Vagina (tissue), 2 donors: Measurements from ENCODE around the gene NOP56. TPM values are rescaled to one million over a fixed set of nuclear protein-coding genes. Genes with fewer than 3 reads are reported as not detected.

Experiments used
- DNase-seq, 2 donors: peaks; one replicate each; pipeline ENCODE4 v3.0.0-alpha.2; 2017; ENCODE audit errors: extremely low spot score in 2 of 2
- H3K27ac ChIP-seq: fragments of 200-600 bp; sonication (generic); one replicate; pipeline ENCODE4 v1.5.1; 2019
- H3K27me3 ChIP-seq: fragments of 200-600 bp; sonication (generic); one replicate; pipeline ENCODE4 v1.5.1; 2019
- H3K36me3 ChIP-seq, 2 donors: fragments of 200-600 bp; sonication (generic); one replicate each; pipeline ENCODE4 v1.5.1; 2017 to 2019
- H3K4me1 ChIP-seq: fragments of 200-600 bp; sonication (generic); one replicate; pipeline ENCODE4 v1.5.1; 2019
- H3K4me3 ChIP-seq, 2 donors: fragments of 200-600 bp; sonication (generic); 1 replicate in 1 of 2; 2 replicates in 1 of 2; pipeline ENCODE4 v1.5.1; 2016 to 2019
- H3K9me3 ChIP-seq: fragments of 200-600 bp; sonication (generic); one replicate; pipeline ENCODE4 v1.5.1; 2019
- CTCF ChIP-seq, 3 experiments: fragments of 450-650 bp in 2 of 3; fragments of 200-600 bp in 1 of 3; sonication (generic) in 1 of 3; IDR thresholded peaks; one replicate each; pipeline ENCODE4 v1.5.1; 2017 to 2019; ENCODE audit warnings: antibody characterized with exemption in 3 of 3, mild to moderate bottlenecking in 2 of 3, moderate library complexity in 2 of 3
- POLR2A ChIP-seq, 2 donors: fragments of 450-650 bp; IDR thresholded peaks; one replicate each; pipeline ENCODE4 v1.6.1; 2017; ENCODE audit warnings: antibody characterized with exemption in 2 of 2, mild to moderate bottlenecking in 2 of 2, moderate library complexity in 2 of 2
- POLR2AphosphoS5 ChIP-seq, 2 donors: sonication (generic); formaldehyde crosslinking; IDR thresholded peaks; one replicate each; pipeline ENCODE4 v1.9.0; 2017; ENCODE audit warnings: antibody characterized with exemption in 2 of 2, mild to moderate bottlenecking in 2 of 2, low read depth in 1 of 2; ENCODE audit not compliant: insufficient read depth in 1 of 2
- intact Hi-C: fragments of 100-400 bp; cut with DNase I; formaldehyde crosslinking; loops from one replicate; pipeline ENCODE4 v1.15.1; 2023
- total RNA-seq: library from RNA; depleted of rRNA; stranded (reverse); fragments of >200 nt; gene quantifications from one replicate; pipeline ENCODE4 v1.2.3, GENCODE V29; 2016

The NOP56 gene
- total RNA-seq, 1 donor from 2014 or later: 87.7 TPM

DNA sequence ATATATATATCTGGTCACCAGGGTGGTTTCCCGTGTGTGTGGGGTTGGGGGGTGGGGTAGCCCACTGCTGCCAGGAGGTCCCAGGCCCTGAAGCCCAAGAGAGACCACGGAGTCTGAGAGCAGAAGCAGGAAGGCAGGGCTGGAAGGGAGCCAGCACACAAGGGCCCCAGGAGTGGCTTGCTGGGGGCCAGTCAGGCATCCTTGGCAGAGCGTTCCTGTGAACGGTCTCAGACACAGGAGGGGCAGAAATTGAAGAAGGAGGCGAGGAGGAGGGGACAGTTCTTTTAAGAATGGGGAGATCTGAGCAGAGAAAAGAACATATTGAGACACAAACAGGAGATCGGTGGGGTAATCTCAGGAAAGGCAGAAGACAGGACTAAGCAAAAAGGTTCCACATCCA is 38.3 kb downstream of the NOP56 start:
- Histone ChIP-seq H3K4me3 (no peak overlapping the region), H3K4me1 (peaks cover 22% of the 10 kb centered on the region), H3K36me3 (no peaks in the 10 kb centered on the region), H3K27me3 (no peaks in the 10 kb centered on the region), H3K27ac (no peak overlapping the region), H3K9me3 (no peaks in the 10 kb centered on the region)
- intact Hi-C loops: no loop called here
- TF ChIP-seq POLR2A (IDR thresholded peaks at IDR 0.05) (no peak), POLR2AphosphoS5 (IDR thresholded peaks at IDR 0.05; ENCODE audit: insufficient read depth in 1 of 2, low read depth in 1 of 2) (no peak), CTCF (IDR thresholded peaks at IDR 0.05) (no peak)
- no peak for DNase-seq

GRCh38 chr20:2691127-2691526 is 38.7 kb downstream of the NOP56 start:
- H3K4me1 ChIP-seq: peaks cover 22% of the 10 kb centered on the region
- TF ChIP-seq CTCF (IDR thresholded peaks at IDR 0.05) (no peak), POLR2A (IDR thresholded peaks at IDR 0.05) (no peak), POLR2AphosphoS5 (IDR thresholded peaks at IDR 0.05; ENCODE audit: insufficient read depth in 1 of 2, low read depth in 1 of 2) (no peak)
- no peaks in the 10 kb centered on the region for H3K27me3 ChIP-seq
- H3K27ac ChIP-seq: no peak overlapping the region
- H3K9me3 ChIP-seq: no peaks in the 10 kb centered on the region
- DNase-seq: no peak
- no peak overlapping the region for H3K4me3 ChIP-seq
- H3K36me3 ChIP-seq: no peaks in the 10 kb centered on the region
- intact Hi-C loops: no loop called here

DNA sequence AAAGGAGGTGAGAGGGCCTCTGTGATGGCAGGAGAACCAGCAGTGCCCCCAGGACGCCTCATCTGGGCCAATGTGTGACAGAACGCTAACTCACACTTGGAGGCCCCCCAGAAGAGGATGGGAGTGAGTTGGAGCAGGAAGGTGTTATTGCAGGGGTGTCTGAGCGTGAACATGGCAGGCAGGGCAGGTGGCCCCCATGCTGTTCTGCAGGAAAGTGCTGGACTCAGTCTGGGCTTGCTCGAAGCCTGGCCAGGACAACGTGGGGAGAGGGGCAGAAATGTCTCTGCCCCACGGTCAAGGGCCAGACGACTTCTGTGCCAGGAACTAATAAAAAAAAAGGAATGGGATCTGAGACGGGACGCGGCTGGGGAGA is 39.2 kb downstream of the NOP56 start:
- H3K4me1 ChIP-seq: peaks cover 22% of the 10 kb centered on the region
- peak overlapping the region; percentile 82 for H3K27ac ChIP-seq
- intact Hi-C loops: no loop called here
- peak overlapping the region; percentile 46 to 78 for H3K4me3 ChIP-seq
- no peaks in the 10 kb centered on the region for H3K36me3 ChIP-seq
- DNase-seq: no peak
- no peaks in the 10 kb centered on the region for H3K27me3 ChIP-seq
- TF ChIP-seq CTCF (IDR thresholded peaks at IDR 0.05) (no peak), POLR2A (IDR thresholded peaks at IDR 0.05) (no peak), POLR2AphosphoS5 (IDR thresholded peaks at IDR 0.05; ENCODE audit: insufficient read depth in 1 of 2, low read depth in 1 of 2) (no peak)
- no peaks in the 10 kb centered on the region for H3K9me3 ChIP-seq

- H3K27ac ChIP-seq: peak within 1 kb of the TSS; percentile 82
- TF ChIP-seq POLR2A (IDR thresholded peaks at IDR 0.05): peak in 1 of 2 donors; percentile 74
- TF ChIP-seq POLR2AphosphoS5 (IDR thresholded peaks at IDR 0.05; ENCODE audit: insufficient read depth in 1 of 2, low read depth in 1 of 2): peak in 1 of 2 donors; percentile 57
- no peak for TF ChIP-seq CTCF (IDR thresholded peaks at IDR 0.05)
- H3K4me3 ChIP-seq: peak within 1 kb of the TSS; percentile 54 to 78
- peaks cover 22% of the 10 kb centered on the region for H3K4me1 ChIP-seq
- no peak for DNase-seq
- no peaks in the 10 kb centered on the region for H3K27me3 ChIP-seq
- no peaks in the 10 kb centered on the region for H3K9me3 ChIP-seq
- intact Hi-C loops: no loop called here
- H3K36me3 ChIP-seq: no peaks in the 10 kb centered on the region
Observed at GRCh38 chr20:2692036-2692885, 39.8 kb downstream of the NOP56 start, which contains the start of gene EBF4. Gene EBF4, plus strand, starts transcription at chr20:2692780. Its CDS starts 866 bp downstream, at chr20:2693646.

DNA sequence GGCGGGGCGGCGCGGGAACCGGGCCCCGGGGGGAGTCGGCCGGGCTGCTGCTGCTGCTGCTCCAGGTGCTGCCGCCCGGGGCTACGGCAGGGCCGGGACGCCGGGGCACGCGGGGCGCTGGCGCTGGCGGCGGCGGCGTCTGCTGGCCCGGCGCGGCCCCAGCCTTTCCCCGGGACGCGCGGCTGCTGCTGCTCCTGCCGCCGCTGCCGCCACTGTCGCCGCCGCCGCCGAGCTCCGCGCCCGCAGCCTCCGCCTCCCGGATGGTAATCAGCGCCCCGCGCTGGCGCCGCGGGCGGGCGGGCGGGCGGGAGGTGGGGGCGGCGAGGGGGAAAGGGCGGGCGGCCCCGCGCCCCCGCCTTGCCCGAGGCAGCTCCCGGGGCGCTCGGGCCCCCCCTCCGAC is 40.5 kb downstream of the NOP56 start:
- TF ChIP-seq POLR2A (IDR thresholded peaks at IDR 0.05) (no peak), CTCF (IDR thresholded peaks at IDR 0.05) (no peak), POLR2AphosphoS5 (IDR thresholded peaks at IDR 0.05; ENCODE audit: insufficient read depth in 1 of 2, low read depth in 1 of 2) (no peak)
- no peak overlapping the region for H3K27ac ChIP-seq
- peaks cover 22% of the 10 kb centered on the region for H3K4me1 ChIP-seq
- no peaks in the 10 kb centered on the region for H3K27me3 ChIP-seq
- intact Hi-C loops: no loop called here
- no peaks in the 10 kb centered on the region for H3K36me3 ChIP-seq
- H3K9me3 ChIP-seq: no peaks in the 10 kb centered on the region
- DNase-seq: no peak
- H3K4me3 ChIP-seq: peak overlapping the region; percentile 54 to 78
